Measurements from ENCODE around the gene ABCB6. TPM values are rescaled to one million over a fixed set of nuclear protein-coding genes. Genes with fewer than 3 reads are reported as not detected.
A peak's percentile ranks its signal among the peaks of the same experiment; 100 is the strongest.

The ABCB6 gene
- total RNA-seq, 1 donor from 2014 or later, result 39.1 TPM

GRCh38 chr2:219171231-219171651 is 47.5 kb downstream of the ABCB6 start:
- DNase-seq (ENCODE audit: low read depth in 2 of 2), result peak; percentile 53 to 87

- no peak for DNase-seq (ENCODE audit: low read depth in 2 of 2)
Observed at GRCh38 chr2:219169930-219170654, 48.7 kb downstream of the ABCB6 start, which contains the start of gene SLC23A3. TSS of gene SLC23A3 (minus strand) at chr2:219170029. CDS start at chr2:219169984, 45 bp downstream.

- DNase-seq (ENCODE audit: low read depth in 2 of 2), result no peak
Observed at GRCh38 chr2:219168932-219169331, 49.8 kb downstream of the ABCB6 start.

- DNase-seq (ENCODE audit: low read depth in 2 of 2), result no peak
Observed at GRCh38 chr2:219168526-219168925, 50.2 kb downstream of the ABCB6 start.

DNA sequence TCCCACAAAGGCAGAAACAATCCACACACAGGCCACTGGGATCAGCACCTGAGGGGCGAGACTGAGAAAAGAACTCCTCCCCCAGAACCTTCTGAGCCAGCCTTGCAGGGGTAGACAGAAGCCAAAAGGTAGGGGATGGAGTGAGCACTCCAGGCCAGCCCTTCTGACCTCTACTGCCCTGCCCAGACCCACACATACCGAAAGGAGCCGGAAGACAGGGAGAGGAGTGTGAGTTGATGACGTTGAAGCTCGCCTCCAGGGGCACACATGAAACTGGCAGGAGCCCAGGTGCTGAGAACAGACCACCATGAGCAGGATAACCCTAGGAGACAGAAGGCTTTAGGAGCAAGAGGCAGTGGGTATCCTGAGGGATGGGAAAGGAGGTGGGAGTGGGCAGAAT is 50.8 kb downstream of the ABCB6 start:
- DNase-seq (ENCODE audit: low read depth in 2 of 2), result no peak

- DNase-seq (ENCODE audit: low read depth in 2 of 2), result no peak
Observed at GRCh38 chr2:219165058-219165911, 53.5 kb downstream of the ABCB6 start.

GRCh38 chr2:219163156-219163555 is 55.6 kb downstream of the ABCB6 start:
- no peak for DNase-seq (ENCODE audit: low read depth in 2 of 2)

GRCh38 chr2:219161097-219161496 is 57.7 kb downstream of the ABCB6 start:
- DNase-seq (ENCODE audit: low read depth in 2 of 2), result no peak

DNA sequence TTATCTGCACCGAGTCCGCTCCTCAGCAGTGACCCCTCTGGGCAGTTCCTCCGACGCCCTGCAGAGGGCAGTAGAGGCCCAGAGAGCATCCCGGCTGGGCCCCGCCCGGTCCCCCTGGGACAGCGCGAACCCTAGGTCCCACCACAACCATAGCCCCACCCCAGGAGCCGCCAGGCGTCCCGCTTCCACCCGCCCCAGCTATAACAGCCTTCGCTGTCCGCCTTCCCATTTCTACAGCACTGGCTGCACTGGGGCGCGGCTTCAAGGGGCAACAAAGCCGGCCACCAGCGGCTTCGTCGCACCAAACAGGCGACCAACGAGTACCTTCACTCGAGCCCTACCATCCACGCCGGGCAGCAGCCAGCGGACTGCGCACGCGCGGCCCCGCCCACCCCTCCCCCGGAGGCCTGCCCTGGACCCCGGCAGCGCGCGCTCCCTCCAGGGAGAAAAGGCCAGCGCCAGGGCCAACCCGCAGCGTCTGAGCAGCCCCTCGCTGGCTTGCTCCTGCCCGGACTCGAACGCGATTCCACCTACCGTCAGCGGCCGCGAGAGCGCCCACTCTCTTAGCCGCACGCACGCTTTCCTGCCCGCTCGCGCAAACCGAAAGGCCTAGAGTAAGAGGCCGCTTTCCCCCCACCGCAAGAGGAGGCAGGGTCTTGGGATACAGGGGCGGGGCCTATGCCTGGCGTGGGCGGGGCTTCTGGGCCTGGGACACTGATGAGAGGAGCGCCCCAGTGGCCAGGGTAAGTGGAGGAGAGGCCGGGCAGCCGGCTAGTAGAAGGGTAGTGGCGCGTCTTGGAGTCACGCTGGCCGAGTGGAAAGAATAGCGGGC is 58.4 kb downstream of the ABCB6 start, which contains the start of gene NHEJ1:
TSS of gene NHEJ1 (minus strand) at position 630 of the 832 bp plus-strand sequence. CDS start 2,453 bp downstream, outside the sequence.
- peak; percentile 95 to 96 for DNase-seq (ENCODE audit: low read depth in 2 of 2)

Other genes starting within 250 kb of the ABCB6 start
- gene FEV, start 233.8 kb downstream of the ABCB6 start, total RNA-seq, result not detected in 2 replicates
- gene CRYBA2, start 225.5 kb downstream of the ABCB6 start, total RNA-seq, result not detected in 2 replicates
- gene CFAP65, start 177.4 kb downstream of the ABCB6 start, total RNA-seq, result not detected in 2 replicates
- gene IHH, start 158.0 kb downstream of the ABCB6 start, total RNA-seq, result not detected in 2 replicates
- 12.6 and 13.1 TPM in 2 replicates for gene NHEJ1, start 58.1 kb downstream of the ABCB6 start, total RNA-seq
- 0.44 and 2.0 TPM in 2 replicates for gene SLC23A3, start 48.9 kb downstream of the ABCB6 start, total RNA-seq
- 15.5 and 26.4 TPM in 2 replicates for gene CNPPD1, start 42.0 kb downstream of the ABCB6 start, total RNA-seq
- 41.2 and 57.7 TPM in 2 replicates for gene RETREG2, start 40.7 kb downstream of the ABCB6 start, total RNA-seq
- 15.9 and 25.2 TPM in 2 replicates for gene ZFAND2B, start 12.2 kb downstream of the ABCB6 start, total RNA-seq
- 29.4 and 43.3 TPM in 2 replicates for gene ATG9A, start 10.7 kb upstream of the ABCB6 start, total RNA-seq
- 12.4 and 21.2 TPM in 2 replicates for gene ANKZF1, start 10.8 kb upstream of the ABCB6 start, total RNA-seq
- 2.8 and 4.4 TPM in 2 replicates for gene GLB1L, start 26.5 kb upstream of the ABCB6 start, total RNA-seq
- gene STK16, start 26.5 kb upstream of the ABCB6 start, total RNA-seq, result 11.3 and 13.9 TPM in 2 replicates
- gene TUBA4B, start 34.3 kb upstream of the ABCB6 start, total RNA-seq, result not detected in 2 replicates
- gene TUBA4A, start 35.0 kb upstream of the ABCB6 start, total RNA-seq, result 9.5 and 12.9 TPM in 2 replicates
- 15.0 and 28.0 TPM in 2 replicates for gene DNAJB2, start 60.4 kb upstream of the ABCB6 start, total RNA-seq
- gene PTPRN, start 90.4 kb upstream of the ABCB6 start, total RNA-seq, result not detected in 2 replicates
- not detected in 2 replicates for gene RESP18, start 113.8 kb upstream of the ABCB6 start, total RNA-seq
- 38.4 and 52.2 TPM in 2 replicates for gene DNPEP, start 169.0 kb upstream of the ABCB6 start, total RNA-seq
- 0.20 TPM in 1 of 2 replicates, not detected in the other for gene DES, start 199.4 kb upstream of the ABCB6 start, total RNA-seq
- under 0.01 TPM in 2 replicates for gene SPEG, start 215.9 kb upstream of the ABCB6 start, total RNA-seq